Measurements from ENCODE around the gene FTO. TPM values are rescaled to one million over a fixed set of nuclear protein-coding genes. Genes with fewer than 3 reads are reported as not detected.

Gene FTO
- total RNA-seq, 4 donors from 2014 or later: 62.0 to 90.1 (median 75.1) TPM

GRCh38 chr16:53984936-53985335 lies 281.0 kb downstream of the FTO start:
- no peaks in the 10 kb centered on the region for H3K27me3 ChIP-seq
- no peak for DNase-seq
- TF ChIP-seq CTCF (IDR thresholded peaks at IDR 0.05 in 4 of 5, conservative IDR thresholded peaks at IDR 0.05 in 1 of 5) (no peak), POLR2A (IDR thresholded peaks at IDR 0.05) (no peak)
- H3K9me3 ChIP-seq: no peaks in the 10 kb centered on the region
- no peaks in the 10 kb centered on the region for H3K36me3 ChIP-seq
- ATAC-seq: no peak
- H3K4me3 ChIP-seq: no peak overlapping the region
- H3K4me1 ChIP-seq: peaks cover 11 to 15% of the 10 kb centered on the region in 2 donors
- in situ Hi-C loops (cut with MboI; ENCODE audit: low sequenced_read_pairs in 4 of 4) (no loop called here), intact Hi-C loops (cut with DNase I; ENCODE audit: low total_unique reads) (no loop called here)
- H3K27ac ChIP-seq: no peak overlapping the region

- in situ Hi-C loops (cut with MboI; ENCODE audit: low sequenced_read_pairs in 4 of 4) (no loop called here), intact Hi-C loops (cut with DNase I; ENCODE audit: low total_unique reads) (no loop called here)
- DNase-seq (no peak), ATAC-seq (no peak)
- Histone ChIP-seq H3K27me3 (no peaks in the 10 kb centered on the region), H3K4me3 (no peak overlapping the region), H3K9me3 (no peaks in the 10 kb centered on the region), H3K36me3 (no peaks in the 10 kb centered on the region), H3K27ac (no peak overlapping the region), H3K4me1 (peaks cover 12 to 18% of the 10 kb centered on the region in 2 donors)
- TF ChIP-seq CTCF (IDR thresholded peaks at IDR 0.05 in 4 of 5, conservative IDR thresholded peaks at IDR 0.05 in 1 of 5) (no peak), POLR2A (IDR thresholded peaks at IDR 0.05) (no peak)
Observed at GRCh38 chr16:53985861-53986260, 281.9 kb downstream of the FTO start.

- TF ChIP-seq CTCF (IDR thresholded peaks at IDR 0.05 in 4 of 5, conservative IDR thresholded peaks at IDR 0.05 in 1 of 5): no peak
- TF ChIP-seq POLR2A (IDR thresholded peaks at IDR 0.05): no peak
- H3K36me3 ChIP-seq: no peaks in the 10 kb centered on the region
- no peak overlapping the region for H3K27ac ChIP-seq
- H3K9me3 ChIP-seq: no peaks in the 10 kb centered on the region
- H3K4me3 ChIP-seq: no peak overlapping the region
- intact Hi-C loops (cut with DNase I; ENCODE audit: low total_unique reads): no loop called here
- ATAC-seq (no peak), DNase-seq (no peak)
- no peaks in the 10 kb centered on the region for H3K27me3 ChIP-seq
- H3K4me1 ChIP-seq: peaks cover 22 to 27% of the 10 kb centered on the region in 2 donors
- in situ Hi-C loops (cut with MboI; ENCODE audit: low sequenced_read_pairs in 4 of 4): no loop called here
Observed at GRCh38 chr16:53986793-53987192, 282.8 kb downstream of the FTO start.

DNA sequence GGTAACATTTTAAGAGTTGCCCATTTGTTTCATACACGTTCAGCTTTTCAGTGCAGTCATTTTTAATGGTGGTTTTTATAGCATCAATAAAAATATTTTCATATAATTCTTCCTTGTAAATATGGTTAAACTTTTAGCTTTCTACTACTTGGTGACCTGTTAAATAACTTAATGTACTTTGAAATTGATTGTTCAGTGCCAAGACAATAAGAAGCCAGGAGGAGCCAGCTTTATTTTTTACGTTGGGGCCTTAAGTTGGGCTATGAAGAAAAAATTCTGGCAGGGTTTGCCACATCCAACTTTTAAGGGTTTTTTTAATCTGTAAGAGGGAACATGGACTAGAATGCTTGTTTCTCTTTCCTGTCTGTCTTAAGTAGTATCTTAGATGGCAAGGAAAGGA lies 284.2 kb downstream of the FTO start:
- Histone ChIP-seq H3K36me3 (no peaks in the 10 kb centered on the region), H3K27ac (no peak overlapping the region), H3K9me3 (no peaks in the 10 kb centered on the region), H3K4me3 (no peak overlapping the region), H3K4me1 (peaks cover 20 to 23% of the 10 kb centered on the region in 2 donors), H3K27me3 (no peaks in the 10 kb centered on the region)
- in situ Hi-C loops (cut with MboI; ENCODE audit: low sequenced_read_pairs in 4 of 4) (no loop called here), intact Hi-C loops (cut with DNase I; ENCODE audit: low total_unique reads) (no loop called here)
- TF ChIP-seq CTCF (IDR thresholded peaks at IDR 0.05 in 4 of 5, conservative IDR thresholded peaks at IDR 0.05 in 1 of 5): no peak
- TF ChIP-seq POLR2A (IDR thresholded peaks at IDR 0.05): no peak
- ATAC-seq: no peak
- DNase-seq: no peak

- no peak overlapping the region for H3K27ac ChIP-seq
- H3K36me3 ChIP-seq: no peaks in the 10 kb centered on the region
- ATAC-seq (no peak), DNase-seq (no peak)
- no peak for TF ChIP-seq CTCF (IDR thresholded peaks at IDR 0.05 in 4 of 5, conservative IDR thresholded peaks at IDR 0.05 in 1 of 5)
- TF ChIP-seq POLR2A (IDR thresholded peaks at IDR 0.05): no peak
- in situ Hi-C loops (cut with MboI; ENCODE audit: low sequenced_read_pairs in 4 of 4): no loop called here
- intact Hi-C loops (cut with DNase I; ENCODE audit: low total_unique reads): no loop called here
- no peak overlapping the region for H3K4me3 ChIP-seq
- no peaks in the 10 kb centered on the region for H3K9me3 ChIP-seq
- H3K4me1 ChIP-seq: peaks cover 20% of the 10 kb centered on the region in 2 donors
- no peaks in the 10 kb centered on the region for H3K27me3 ChIP-seq
Observed at GRCh38 chr16:53989597-53989996, 285.6 kb downstream of the FTO start.

All from gastrocnemius medialis (tissue), 4 donors.